PC-3 (cell line): ENCODE data around the gene PNN.
"Not testable (repeated sequence)": the region's sequence is repeated elsewhere in the genome, so short reads cannot be mapped to it uniquely, and the experiment has no call there.

Experiments
- CTCF ChIP-seq: fragments of 300-600 bp; sonication (generic); conservative IDR thresholded peaks from 2 replicates; pipeline ENCODE4 v1.5.1; 2017; ENCODE audit warnings: antibody characterized with exemption, low read depth, mild to moderate bottlenecking, low read length
- EZH2 ChIP-seq: fragments of 300-600 bp; sonication (generic); IDR thresholded peaks from one replicate; pipeline ENCODE4 v1.6.1; 2017; ENCODE audit warnings: antibody characterized with exemption, mild to moderate bottlenecking, low read length; ENCODE audit not compliant: unreplicated experiment
- EZH2phosphoT487 ChIP-seq: fragments of 300-600 bp; sonication (generic); IDR thresholded peaks from 2 replicates; pipeline ENCODE4 v1.6.1; 2018; ENCODE audit warnings: mild to moderate bottlenecking, antibody characterized with exemption, low read length, borderline replicate concordance

DNA sequence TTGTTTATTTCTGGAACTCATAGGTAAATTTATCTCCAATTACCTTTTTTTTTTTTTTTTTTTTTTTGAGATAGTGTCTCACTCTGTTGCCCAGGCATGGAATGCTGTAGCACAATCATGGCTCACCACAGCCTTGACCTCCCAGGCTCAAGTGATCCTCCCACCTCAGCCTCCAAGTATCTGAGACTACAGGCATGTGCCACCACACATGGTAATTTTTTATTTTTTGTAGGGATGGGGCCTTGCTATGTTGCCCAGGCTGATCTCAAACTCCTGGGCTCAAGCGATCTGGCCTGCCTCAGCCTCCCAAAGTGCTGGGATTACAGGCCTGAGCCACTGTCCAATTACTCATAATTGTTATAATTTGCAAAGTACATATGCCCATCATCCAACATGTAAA, 45.4 kb downstream of the PNN start:
- TF ChIP-seq CTCF, EZH2, EZH2phosphoT487: not testable (repeated sequence)
